HG03575 (cell line): ENCODE measurements around the gene RPL41.

Source experiments
- ATAC-seq: cut with Tn5 transposase; IDR thresholded peaks from one replicate; pipeline ENCODE4 v1.9.1; 2021; ENCODE audit not compliant: unreplicated experiment, insufficient number of reproducible peaks, low FRiP score; ENCODE audit errors: extremely low read depth

Gene RPL41

DNA sequence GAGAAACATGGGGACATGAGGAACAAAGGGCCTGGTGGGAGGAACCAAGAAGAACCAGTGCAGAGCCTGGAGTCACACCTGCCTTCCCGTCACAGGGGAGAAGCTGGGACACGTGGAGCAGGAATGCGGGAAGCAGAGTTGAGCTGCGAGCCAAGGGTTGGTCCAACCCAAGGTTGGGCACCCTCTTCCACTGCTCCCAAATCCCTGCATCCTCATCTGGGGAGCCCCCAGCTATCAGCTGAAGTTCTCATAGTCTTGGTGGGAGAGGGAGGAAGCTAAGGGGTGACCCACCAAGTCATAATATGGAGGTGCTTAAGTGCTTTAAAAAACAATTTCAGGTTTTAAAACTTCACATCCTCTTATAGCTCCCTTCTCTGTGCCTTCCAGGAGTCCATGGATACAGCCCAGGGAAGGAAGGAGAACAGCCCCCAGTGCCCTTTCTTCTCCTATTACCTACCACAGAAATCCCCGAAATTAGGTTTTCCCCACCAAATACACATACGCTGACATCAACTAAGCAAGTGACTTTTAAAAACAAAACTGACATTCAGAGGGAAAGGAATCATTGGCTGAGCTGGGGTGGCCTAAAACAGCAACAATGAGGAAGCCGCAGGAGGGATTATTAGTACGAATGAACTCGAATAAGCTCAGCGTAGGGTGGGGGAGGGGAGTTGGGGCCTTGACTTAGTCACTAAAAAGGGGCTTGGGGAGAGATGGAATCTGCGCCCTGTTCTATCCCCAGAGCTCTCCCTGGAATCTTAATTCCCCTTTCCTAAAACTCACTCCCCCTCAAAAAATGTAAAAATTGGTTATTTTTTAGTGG is 46.2 kb downstream of the RPL41 start:
- ATAC-seq = no peak

DNA sequence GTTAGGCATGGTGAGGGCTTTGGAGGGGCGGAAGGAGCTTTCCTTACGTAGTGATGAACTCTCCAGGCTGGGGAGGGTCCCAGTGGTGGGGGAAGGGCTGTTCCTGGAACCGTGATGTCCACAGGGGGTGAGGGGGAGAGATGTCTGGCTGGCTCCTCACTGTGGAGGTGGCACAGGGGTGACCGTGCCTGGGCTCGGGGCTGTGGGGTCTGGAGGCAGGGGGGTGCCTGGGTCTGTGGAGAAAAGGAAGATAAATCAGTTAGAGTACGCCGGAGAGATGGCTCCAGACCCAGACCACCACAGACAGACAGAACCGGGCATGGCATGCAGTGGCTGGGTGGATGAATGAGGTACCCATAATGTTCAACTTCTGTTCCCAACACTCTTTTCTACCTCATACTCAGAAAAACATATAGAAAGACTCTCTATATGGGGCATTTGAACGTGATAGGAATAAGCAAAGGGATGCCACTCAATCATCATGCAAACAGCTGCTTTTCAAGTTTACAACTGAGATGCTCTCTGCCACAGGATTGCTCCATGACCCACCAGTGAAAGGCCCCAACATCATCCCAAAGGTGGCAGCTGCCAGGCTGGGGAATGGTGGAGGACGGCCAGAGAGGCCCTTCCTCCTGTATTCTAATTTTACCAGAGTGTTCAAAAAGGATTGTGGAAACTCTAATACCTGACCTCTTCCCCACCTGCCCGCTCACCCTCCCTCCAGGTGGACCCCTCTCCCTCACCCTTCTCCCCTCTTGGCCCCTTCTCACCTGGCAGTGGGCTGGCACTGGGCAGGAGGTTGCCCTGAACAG is 47.3 kb downstream of the RPL41 start:
- ATAC-seq = no peak

DNA sequence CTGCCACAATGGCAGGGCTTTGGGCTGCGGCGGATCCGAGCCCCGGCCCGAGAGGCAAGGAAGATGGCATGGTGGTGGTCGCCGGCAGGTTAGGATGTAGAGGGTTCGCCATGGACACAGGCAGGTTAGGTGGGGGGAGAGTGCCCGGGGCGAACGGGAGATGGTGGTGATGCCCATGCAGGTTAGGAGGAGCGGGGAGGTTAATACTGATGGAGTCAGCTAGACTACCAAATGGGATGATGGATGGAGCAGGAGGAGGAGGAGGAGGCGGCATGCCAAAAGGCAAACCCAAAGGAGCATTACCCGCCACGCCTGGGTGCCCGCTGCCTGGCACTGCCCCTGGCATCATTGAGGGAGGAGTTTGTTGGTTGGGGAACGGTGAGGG is 47.9 kb downstream of the RPL41 start:
- ATAC-seq = no peak

DNA sequence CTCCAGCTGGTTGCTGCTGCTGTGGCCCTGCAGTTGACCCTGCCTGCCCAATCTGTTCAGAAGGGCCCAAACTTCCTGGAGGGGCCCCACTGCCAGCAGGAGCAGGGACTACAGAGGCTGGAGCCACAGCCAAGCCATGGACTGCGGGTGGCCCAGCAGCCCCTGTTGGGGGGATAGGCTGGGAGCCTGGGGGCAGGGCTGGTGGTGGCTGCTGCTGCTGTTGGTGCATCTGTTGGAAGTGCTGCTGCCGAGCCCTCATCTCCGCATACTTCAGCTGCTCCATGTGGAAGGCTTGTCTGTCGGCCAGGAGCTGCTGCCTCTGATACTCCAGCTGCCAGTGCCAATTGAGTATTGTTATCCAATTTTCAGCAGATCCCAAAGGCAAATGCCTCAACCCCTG is 48.9 kb downstream of the RPL41 start:
- no peak for ATAC-seq
